ENCODE results near the gene NEGR1.
"Not testable (repeated sequence)": the region's sequence is repeated elsewhere in the genome, so short reads cannot be mapped to it uniquely, and the experiment has no call there.

The NEGR1 gene

GRCh38 chr1:71956613-71957285, 325.6 kb downstream of the NEGR1 start:
- no peak for DNase-seq (ENCODE audit: extremely low read depth in 1 of 2, low read depth in 1 of 2)

- DNase-seq (ENCODE audit: extremely low read depth in 1 of 2, low read depth in 1 of 2) = no peak
These were observed 331.8 kb downstream of the NEGR1 start for GRCh38 chr1:71950579-71950978.

DNA sequence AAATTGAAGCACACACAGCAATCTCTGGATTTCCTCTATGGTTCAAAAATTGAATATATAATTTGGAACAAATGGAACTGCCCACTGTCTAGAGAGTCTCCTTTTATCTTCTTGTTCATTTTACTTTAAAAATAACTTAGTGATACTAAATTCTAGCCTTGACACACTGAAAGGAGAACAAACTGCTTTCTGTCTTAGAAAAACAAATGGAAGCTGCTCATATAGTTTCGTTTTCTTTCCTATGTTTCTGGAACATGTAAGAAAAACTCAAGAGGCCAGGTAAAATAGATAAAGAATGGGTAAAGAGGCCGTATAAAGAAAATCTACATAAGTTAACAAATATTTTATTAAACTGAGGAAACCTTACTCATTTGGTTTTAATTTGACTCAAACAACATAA, 332.7 kb downstream of the NEGR1 start:
- DNase-seq (ENCODE audit: extremely low read depth in 1 of 2, low read depth in 1 of 2) = no peak

GRCh38 chr1:71948561-71948960, 333.8 kb downstream of the NEGR1 start:
- DNase-seq (ENCODE audit: extremely low read depth in 1 of 2, low read depth in 1 of 2) = no peak

GRCh38 chr1:71944006-71944405, 338.3 kb downstream of the NEGR1 start:
- DNase-seq (ENCODE audit: extremely low read depth in 1 of 2, low read depth in 1 of 2) = no peak

DNA sequence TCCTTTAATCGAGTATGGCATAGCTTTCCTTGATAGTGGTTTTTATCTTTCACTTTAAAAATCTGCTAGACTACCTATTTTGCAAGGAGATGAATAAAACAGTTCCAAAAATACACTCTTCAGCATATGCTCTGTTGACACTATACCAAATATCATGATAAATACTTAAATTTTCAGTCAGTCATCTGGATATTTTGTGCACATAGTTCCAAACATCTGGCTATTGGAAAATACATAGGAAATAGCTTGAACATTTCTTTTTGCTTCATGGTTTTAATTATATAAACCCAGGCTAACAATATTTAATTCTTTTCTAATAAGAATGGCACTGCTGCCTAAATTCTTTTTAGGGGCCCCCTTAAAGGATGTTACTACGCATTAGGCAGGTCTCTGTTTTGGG, 342.1 kb downstream of the NEGR1 start:
- no peak for DNase-seq (ENCODE audit: extremely low read depth in 1 of 2, low read depth in 1 of 2)

DNA sequence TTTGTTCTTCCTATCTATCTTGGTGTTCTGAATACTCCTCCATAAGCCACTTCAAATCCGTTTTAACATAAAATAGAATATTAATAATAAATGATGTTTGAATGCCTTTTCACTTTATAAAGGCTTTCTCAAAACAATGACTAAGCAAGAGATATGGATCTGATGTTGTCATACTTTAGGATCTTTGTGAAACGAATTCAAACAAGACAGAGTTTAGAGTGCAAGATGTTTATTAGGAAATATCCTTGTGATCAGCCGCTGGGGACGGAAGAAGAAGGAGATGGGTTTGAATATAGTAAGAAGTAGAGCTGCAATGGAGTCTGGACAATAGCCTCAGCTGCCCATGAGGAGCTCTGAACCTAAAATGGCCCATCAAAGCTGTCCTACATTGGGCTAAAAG, 351.8 kb downstream of the NEGR1 start:
- DNase-seq (ENCODE audit: extremely low read depth in 1 of 2, low read depth in 1 of 2) = no peak

- DNase-seq (ENCODE audit: extremely low read depth in 1 of 2, low read depth in 1 of 2) = no peak
These were observed 360.3 kb downstream of the NEGR1 start for GRCh38 chr1:71921935-71922559.

GRCh38 chr1:71921204-71921603, 361.1 kb downstream of the NEGR1 start:
- no peak for DNase-seq (ENCODE audit: extremely low read depth in 1 of 2, low read depth in 1 of 2)

DNA sequence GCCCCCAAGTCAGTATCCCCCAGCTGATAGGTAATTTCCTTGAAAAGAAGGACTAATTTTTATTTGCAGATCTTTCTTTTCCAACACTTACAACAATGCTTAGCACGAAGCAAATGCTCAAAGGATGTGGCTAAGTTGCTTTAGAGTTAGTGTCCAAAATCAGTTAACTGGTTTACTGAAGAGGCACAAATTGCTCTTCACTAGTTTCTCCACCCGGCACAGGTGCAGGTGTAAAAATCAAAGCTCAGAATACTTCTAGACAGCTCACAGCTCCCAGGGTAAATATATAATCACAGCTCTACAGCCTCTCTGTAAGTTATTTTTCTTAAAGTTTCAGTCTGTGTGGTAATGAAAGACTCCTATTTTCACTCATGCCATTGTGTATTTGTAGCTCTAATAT, 361.8 kb downstream of the NEGR1 start:
- no peak for DNase-seq (ENCODE audit: extremely low read depth in 1 of 2, low read depth in 1 of 2)

DNA sequence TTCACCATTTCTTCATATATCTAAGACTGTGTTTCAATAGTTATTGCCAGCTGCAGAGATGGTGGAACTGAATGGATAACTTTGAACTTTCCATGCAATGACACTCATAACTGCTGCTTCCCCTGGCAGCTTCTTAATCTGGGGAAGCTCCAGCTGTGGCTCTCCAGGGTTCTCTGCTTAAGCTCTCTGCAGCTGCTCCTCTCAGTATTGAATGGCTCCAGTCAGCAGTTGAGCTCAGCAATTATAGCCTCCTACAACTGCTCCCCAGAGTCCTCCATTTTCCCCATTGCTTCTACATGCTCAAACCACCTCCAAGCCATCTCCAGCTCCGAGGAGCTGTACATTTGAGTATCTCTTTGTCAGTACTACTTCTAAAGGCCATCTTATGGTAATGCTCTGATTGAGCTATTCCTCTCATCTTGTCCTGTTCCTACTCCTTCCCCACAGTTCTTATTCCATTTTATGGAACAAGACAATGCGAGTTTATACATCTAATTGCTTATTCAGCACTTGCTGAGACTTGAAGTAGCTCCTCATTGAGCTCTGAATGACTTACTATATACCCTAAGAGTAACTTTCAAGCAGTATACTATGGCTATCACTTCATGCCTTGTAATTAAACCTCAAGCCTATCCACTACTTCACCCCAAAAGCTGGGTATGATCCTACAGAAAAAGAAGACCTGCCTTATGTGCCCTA, 362.4 kb downstream of the NEGR1 start:
- DNase-seq (ENCODE audit: extremely low read depth in 1 of 2, low read depth in 1 of 2) = no peak

DNA sequence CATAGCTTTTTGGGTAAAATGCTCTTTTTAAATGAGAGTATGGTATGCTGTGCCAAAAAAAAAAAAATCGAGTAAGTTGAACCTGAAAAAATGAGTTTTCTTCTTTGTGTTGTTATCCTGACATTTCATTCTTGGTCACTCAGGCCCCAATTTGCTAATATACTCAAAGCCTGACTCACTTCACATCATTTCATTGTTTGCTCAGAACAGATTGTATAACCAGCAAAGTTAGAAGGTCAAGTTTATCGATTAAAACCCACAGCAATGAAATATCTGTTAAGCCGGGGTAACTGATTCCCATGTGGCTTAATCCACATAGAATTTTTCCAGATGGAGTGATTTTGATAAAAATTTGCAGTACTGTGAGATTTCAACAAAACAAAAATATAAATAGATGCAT, 363.7 kb downstream of the NEGR1 start:
- DNase-seq (ENCODE audit: extremely low read depth in 1 of 2, low read depth in 1 of 2) = no peak

GRCh38 chr1:71916894-71917293, 365.4 kb downstream of the NEGR1 start:
- no peak for DNase-seq (ENCODE audit: extremely low read depth in 1 of 2, low read depth in 1 of 2)

DNA sequence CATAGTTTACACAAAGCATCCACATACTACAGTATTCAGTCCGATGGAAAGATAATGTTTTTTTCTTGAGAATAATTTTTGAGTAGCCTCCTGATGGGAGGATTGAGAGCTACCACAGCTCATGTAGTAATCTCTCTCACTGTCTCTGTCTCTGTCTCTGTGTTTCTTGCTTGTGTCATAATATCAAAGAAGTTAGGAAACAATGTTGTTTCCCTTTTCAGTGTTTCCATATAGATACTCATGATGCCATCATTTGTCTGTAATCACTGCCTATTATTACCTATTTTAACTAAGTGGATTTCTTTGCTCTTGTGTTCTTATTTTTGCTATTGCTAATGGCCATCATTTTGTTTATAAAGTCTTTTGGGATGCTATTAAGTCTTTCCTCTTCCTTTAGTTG, 367.7 kb downstream of the NEGR1 start:
- no peak for DNase-seq (ENCODE audit: extremely low read depth in 1 of 2, low read depth in 1 of 2)

GRCh38 chr1:71908871-71909390, 373.4 kb downstream of the NEGR1 start:
- DNase-seq (ENCODE audit: extremely low read depth in 1 of 2, low read depth in 1 of 2) = no peak

DNA sequence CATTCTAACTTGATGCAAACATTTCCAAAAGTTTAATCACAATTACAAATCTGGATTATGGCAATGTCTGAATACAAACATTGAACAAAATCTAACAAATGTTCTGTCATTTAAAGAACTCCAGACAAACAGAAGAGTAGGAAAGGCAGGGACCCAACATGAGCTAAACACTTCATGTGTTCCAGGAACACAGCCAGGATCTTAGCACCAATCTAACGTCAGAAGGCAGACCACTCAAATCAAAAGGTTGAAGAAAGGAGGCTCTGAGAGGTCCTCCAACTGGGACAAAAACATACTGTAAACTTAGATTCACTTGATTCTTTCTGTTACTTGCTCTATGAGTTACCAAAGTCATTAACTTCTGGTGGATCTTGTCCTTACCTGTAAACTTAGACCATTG, 374.0 kb downstream of the NEGR1 start:
- DNase-seq (ENCODE audit: extremely low read depth in 1 of 2, low read depth in 1 of 2) = no peak

GRCh38 chr1:71899881-71900280, 382.5 kb downstream of the NEGR1 start:
- DNase-seq (ENCODE audit: extremely low read depth in 1 of 2, low read depth in 1 of 2) = no peak

DNA sequence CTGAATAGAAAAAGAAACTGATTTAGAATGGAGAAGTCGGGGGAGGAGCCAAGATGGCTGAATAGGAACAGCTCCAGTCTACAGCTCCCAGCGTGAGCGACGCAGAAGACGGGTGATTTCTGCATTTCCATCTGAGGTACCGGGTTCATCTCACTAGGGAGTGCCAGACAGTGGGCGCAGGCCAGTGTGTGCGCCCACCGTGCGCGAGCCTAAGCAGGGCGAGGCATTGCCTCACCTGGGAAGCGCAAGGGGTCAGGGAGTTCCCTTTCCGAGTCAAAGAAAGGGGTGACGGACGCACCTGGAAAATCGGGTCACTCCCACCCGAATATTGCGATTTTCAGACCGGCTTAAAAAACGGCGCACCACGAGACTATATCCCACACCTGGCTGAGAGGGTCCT, 394.2 kb downstream of the NEGR1 start:
- DNase-seq (ENCODE audit: extremely low read depth in 1 of 2, low read depth in 1 of 2) = not testable (repeated sequence)

DNA sequence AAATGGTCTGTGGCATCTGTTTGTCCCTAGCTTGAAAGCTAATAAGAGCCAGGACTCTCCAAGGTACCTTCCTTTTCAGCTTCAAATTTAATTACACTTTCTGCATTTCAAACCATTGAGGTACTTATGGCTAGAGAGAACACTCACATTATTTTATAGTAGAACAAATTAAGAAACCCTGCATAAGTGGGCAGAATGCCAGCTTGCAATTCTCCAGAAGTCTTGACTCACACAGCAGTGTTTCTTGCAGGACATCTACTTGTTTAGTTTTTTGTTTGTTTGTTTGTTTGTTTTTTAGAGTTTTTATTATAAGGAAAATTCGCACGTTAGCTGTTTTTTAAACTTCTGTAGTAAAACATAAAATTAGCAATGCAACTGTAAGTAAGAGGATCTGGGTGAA, 397.2 kb downstream of the NEGR1 start:
- DNase-seq (ENCODE audit: extremely low read depth in 1 of 2, low read depth in 1 of 2) = no peak

DNA sequence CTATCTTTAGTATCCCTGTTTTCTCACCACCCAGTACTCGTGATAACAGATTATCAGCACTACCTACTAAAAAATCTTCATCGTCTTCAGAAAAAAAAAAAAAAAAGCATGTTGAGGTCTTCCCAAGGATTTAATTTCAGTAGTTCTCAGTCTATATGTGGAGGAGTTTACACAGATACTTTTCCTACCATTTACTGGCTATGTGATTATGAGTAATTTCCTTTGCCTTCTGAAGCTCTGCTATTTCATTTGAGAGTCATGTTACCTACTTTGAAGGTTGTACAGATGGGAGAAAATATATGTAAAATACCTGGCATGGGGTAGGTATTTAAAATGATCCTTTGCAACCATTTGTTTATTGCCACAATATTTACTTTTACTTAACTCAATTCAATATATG, 399.7 kb downstream of the NEGR1 start:
- no peak for DNase-seq (ENCODE audit: extremely low read depth in 1 of 2, low read depth in 1 of 2)

DNA sequence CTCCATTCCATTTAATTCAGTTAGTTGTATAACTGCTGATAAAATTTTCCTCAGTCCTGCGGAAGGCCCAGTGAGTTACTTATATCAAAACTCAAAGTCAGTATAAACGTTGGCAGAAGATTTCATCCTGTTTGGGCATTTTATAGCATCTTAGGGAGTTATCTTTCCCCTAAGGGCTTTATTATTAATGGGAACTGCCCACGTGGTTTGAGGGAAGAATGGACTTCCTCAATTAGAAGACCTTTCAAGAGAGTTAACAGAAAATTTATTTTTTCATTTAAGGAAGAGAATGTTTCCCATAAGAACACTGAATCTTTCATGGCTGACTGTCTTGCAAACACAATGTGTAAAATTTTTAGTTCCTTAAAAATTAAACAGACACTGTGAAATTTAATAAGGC, 400.1 kb downstream of the NEGR1 start:
- no peak for DNase-seq (ENCODE audit: extremely low read depth in 1 of 2, low read depth in 1 of 2)

DNA sequence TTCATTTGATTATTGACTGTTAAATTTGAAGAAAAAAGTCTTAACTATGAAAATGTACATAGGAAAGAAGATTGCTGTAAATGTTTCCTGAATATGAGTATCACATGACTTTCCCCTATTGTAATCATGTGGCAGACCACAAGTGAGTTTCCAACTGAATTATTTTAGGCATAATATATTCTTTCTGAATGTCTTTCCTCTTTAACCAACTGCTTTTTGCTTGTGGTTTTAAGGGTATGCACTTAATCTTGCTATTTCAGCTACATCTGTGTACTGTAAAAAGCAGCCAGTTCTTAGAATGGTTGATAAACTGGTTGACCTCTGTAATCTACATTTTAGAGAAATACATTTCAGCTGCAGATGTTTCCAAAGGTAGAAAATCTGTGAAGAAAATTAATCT, 400.7 kb downstream of the NEGR1 start:
- DNase-seq (ENCODE audit: extremely low read depth in 1 of 2, low read depth in 1 of 2) = no peak
